GM18867 (cell line): Measurements from ENCODE around the gene ALOX5.
"Not testable (repeated sequence)": the region's sequence is repeated elsewhere in the genome, so short reads cannot be mapped to it uniquely, and the experiment has no call there.

ENCODE experiments used
- ATAC-seq: cut with Tn5 transposase; IDR thresholded peaks from one replicate; pipeline ENCODE4 v1.9.1; 2021; ENCODE audit warnings: mild to moderate bottlenecking, moderate library complexity; ENCODE audit not compliant: unreplicated experiment

ALOX5 gene

GRCh38 chr10:45373003-45373575 is 927 bp upstream of the ALOX5 start:
- ATAC-seq: peak; percentile 31

- ATAC-seq: no peak
These were observed 485 bp downstream of the ALOX5 start for GRCh38 chr10:45374350-45375052.

DNA sequence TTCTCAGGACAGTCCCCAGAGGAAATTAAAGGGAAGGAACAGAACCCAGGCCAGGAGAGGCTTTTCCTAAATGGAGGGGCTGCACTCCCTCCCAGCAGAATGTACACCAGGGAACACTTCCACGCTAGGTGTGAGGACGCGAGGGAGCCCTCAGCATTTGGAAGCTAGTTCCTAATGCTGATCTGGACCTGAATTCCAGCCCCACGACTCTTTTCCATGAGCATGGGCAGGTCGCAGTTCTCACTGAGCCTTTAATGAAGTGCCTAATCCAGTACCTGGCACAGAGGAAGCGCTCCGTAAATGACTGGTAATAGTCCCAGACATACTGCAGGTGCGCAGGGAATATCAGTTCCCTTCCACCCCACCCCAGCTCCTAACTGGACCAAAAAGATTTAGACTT is 1.1 kb downstream of the ALOX5 start:
- no peak for ATAC-seq

DNA sequence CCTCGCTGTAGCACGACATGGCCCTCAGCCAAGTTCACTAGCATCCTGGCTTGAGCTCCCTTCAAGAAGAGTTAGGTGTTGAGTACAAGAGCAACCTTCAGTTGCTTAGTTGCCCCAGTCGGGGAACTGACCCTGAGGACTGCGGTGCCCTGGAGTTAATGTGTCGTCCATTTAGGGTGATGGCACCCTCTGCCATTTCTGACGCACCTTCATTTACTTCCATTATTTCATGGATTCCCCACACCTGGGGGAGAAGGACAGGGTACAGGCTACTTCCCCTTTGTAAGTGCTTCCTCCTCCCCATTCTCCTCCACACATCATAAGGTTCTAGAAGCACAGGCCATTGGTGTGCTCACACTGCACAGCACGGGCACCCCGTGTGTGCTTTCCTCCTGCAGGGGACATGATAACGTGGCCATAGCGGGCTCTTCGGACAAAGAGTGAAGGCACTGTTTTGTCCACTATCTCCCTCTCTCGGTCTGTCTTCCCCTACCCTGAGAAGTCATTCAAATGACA is 1.8 kb downstream of the ALOX5 start:
- ATAC-seq: no peak

- no peak for ATAC-seq
These were observed 2.4 kb downstream of the ALOX5 start for GRCh38 chr10:45376371-45376801.

DNA sequence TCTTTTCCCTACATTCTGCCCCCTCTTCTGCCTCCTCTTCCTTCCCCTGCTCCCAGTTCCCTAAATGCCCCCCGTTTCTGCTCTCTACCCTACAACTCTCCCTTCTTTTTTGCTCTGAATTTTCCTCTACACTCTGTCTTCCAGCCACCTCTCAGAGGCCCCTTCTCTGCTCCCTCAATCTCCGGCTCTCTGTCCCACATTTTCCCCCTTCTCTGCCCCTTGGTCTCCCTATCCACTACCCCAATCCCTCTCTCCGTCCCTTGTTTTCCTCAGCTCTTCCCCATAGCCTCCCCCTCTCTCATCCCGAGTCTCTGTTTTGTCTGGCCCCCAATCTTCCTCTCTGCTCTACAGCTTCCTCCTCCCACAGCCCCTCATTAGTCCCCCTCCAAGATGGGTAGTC is 3.3 kb downstream of the ALOX5 start:
- no peak for ATAC-seq

- ATAC-seq: no peak
These were observed 3.8 kb downstream of the ALOX5 start for GRCh38 chr10:45377858-45378257.

DNA sequence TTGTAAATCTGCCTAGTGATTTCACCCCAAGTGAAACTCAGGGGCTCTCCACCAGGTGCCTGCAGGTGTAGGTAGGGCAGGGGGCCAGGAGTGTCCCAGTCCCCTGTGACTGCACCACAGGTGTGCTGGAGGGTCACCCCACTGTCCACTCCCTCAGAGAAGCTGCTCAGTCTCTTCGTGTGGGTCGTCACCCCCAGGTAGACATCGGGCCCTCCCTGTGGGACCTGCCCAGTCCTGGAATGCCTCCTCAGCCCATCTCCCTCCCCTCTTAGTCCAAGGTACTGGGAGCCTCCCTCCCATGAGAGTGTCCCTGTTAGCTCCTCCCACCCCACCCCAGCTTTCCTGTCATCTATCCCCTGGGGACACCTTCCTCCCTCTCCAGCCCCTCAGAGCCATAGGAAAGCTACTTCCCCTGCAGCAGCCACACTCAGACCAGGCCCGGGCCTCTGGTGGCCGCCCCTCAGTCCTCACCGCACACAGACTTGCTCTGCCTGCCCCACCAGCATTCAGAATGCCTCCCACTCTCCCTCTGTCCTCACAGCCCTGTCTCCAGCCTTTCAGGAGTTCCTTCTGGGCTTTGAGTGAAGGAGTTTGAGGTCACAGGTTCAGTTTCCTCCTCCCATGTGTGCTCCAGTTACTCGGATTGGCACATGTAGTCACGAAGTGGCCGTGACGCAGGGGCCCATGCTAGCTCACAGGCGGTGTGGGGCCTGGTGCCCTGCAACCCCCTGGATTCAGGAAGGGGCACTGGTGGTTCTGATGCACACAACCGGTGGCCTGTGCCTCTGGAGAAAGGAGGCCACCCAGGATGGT is 5.1 kb downstream of the ALOX5 start:
- ATAC-seq: no peak

DNA sequence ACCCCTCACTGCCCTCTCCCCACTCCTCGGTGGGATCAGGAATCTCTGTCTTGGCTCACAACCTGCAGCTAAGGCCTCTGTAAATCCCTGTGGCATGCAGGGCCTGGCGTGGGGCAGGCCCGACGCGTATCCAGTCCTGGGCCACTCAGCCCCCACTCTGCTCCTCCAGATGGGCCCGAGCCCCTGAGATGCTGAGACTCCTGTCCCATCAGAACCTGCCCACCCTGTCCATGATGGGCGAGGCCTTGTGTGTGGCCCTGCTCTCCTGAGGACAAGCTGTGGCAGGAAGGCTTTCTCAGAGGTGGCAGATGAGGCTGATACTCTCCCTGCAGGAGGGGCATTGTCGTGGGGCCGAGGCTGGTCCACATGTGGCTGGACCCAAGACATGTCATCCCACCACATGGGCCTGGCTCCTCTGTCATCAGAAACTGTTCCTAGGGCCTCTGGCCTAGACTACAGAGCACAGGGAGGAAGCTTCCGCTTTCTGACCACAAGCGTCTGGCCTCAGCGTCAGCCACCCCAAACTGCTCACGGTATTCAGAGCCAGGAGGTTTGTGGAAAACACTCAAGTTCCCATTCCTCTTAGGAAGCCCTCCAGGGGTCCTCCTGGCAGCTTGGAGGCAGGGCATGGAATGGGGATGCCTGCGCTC is 6.0 kb downstream of the ALOX5 start:
- ATAC-seq: no peak

DNA sequence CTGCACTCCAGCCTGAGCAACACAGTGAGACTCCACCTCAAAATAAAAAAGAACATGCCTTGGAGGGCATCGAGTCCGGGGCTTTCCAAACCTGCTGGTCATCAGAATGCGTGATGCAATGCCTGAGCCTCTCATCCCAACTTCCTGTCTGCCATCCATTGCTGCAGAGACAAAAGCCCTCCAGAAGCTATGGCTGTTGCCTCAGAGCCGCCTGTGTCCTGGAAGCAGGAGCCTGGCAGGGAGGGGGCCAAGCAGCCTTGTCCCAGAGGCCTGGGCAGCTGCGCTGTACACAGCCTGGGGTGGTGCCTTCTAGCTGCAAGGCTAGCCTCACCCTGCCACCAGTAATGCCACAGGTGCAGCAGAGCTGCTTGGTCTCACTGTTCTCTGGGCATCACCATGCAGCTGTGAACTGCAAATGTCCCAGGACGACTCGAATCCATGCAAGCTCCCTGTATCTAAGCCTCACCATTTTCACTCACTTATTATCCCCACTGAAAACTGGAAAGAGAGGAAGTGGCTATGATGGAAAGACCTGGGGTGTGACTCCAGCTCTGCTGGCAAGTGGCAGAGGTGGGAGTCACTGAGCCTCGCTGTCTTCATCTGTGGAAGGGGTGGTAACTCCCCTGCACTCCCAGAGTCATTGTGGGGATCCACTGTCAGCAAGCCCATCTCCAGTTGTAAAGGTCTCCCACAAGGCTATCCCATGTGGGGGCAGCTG is 7.0 kb downstream of the ALOX5 start:
- ATAC-seq: no peak

- ATAC-seq: no peak
These were observed 8.6 kb downstream of the ALOX5 start for GRCh38 chr10:45382591-45382990.

DNA sequence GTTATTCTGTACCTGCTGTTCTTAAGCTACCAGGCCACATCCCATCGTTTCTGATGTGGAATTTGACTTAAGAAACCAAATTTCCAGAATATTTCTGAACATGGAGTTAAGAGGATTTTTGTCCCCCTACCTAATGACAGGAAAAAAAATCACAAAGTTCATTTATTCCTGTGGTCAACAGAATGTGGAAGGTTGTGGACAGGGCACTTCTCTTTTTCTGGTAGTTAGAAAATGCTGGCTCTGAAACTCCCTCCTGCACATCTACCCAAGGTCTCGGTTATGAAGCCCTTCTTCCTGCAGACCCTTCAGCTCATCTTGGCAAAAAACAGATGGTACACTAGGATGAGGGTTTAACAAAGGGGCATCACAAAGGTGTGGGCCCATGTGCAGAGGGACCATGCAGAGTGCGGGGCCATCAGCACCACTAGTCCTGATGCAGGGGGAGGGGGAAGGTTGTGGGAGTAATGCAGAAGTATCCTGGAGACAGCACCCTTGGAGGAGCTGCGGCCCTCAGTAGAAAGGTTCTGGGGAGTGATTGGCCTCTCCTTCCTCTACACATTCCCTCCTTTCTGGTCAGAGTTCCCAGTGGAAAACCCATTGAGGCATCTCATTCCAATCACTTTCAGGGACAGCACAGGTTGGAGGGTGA is 9.8 kb downstream of the ALOX5 start:
- no peak for ATAC-seq

GRCh38 chr10:45386657-45387056 is 12.6 kb downstream of the ALOX5 start:
- ATAC-seq: no peak

DNA sequence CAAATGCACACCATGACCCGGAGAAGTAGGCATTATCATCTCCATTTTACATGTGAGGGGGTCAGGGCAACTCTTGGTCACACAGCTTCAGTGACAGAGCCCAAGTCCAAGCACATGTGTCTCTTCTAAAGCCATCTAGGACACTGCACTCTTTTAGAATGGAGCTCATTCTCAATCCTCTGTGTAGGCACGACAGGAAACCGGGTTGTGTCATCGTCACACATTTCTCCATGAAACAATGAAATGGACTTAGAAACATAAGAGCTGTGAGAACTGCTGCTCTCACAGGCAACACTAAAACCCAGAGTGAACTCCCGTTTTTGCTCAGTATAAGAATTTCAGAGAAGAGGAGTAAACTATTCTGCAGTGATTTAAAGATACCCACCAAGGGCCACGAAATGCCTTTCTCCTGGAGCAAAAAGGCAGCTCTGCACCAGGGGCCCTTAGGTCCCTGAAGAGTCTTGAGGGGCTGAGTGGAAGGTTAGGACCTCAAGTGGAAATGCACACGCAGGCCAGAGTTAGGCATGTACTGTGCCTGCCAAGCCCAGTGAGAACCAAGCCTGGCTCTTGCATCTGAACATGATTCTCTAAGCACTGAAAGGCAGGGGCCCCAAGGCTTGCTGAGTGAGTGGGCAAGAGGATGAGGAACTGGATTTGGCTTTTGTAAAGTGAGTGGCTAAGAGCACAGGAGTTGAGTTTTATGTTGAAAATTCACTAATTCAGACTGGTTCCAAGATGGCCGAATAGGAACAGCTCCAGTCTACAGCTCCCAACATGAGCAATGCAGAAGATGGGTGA is 13.3 kb downstream of the ALOX5 start:
- no peak for ATAC-seq

- ATAC-seq: not testable (repeated sequence)
These were observed 15.7 kb downstream of the ALOX5 start for GRCh38 chr10:45389671-45390070.

DNA sequence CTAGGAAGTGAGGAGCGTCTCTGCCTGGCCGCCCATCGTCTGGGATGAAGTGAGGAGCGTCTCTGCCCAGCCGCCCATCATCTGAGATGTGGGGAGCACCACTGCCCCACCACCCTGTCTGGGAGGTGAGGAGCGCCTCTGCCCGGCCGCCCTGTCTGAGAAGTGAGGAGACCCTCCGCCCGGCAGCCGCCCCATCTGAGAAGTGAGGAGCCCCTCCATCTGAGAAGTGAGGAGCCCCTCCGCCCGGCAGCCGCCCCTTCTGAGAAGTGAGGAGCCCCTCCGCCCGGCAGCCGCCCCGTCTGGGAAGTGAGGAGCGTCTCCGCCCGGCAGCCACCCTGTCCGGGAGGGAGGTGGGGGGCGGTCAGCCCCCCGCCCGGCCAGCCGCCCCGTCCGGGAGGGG is 17.6 kb downstream of the ALOX5 start:
- not testable (repeated sequence) for ATAC-seq

GRCh38 chr10:45395554-45395953 is 21.5 kb downstream of the ALOX5 start:
- no peak for ATAC-seq

GRCh38 chr10:45398595-45398994 is 24.6 kb downstream of the ALOX5 start:
- no peak for ATAC-seq

DNA sequence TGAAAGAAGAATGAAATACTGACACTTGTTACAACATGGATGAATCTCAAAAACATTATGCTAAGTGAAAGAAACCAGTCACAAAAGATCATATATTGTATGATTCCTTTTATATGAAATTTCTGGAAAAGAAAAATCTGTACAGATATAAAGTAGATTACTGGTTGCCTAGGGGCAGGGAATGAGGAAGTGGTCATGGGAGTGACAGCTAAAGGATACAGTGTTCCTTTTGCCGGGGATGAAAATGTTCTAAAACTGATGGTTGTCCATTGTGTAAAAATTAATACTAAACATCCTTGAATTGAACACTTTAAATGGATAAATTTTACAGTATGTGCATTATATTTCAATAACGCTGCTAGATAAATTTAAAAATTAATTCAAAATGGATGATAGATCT is 25.1 kb downstream of the ALOX5 start:
- no peak for ATAC-seq
